Measurements from ENCODE around the gene ATP2A1. TPM values are rescaled to one million over a fixed set of nuclear protein-coding genes. Genes with fewer than 3 reads are reported as not detected.

Gene ATP2A1
- total and polyA plus RNA-seq, 2 of the 13 experiments (the other 11 are each of a cell fraction or from before 2014, with no cell fraction given), result 3.2 to 12.5 TPM

DNA sequence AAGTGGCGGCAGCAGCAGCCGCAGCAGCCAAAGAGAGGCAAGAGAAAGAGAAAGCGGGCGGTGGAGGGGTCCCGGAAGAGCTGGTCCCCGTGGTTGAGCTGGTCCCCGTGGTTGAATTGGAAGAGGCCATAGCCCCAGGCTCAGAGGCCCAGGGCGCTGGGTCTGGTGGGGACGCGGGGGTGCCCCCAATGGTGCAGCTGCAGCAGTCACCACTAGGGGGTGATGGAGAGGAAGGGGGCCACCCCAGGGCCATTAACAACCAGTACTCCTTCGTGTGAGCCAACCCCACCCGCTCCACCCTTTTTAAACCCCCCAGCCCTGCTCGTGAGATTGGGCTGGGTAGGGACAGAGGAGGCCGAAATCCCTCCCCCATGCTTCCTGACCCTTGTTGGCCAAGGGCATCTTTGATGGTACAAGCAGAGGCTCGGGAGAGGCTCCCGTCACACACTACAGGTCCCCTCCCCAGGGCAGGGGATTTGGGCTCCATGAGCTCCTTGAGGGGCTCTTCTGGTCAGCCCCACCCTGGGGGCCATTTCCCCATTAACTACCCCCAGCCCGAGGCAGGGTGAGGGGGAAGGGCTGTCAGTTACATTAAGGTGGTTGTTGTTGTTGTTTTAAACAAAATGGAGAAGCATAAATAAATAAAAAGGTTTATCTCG lies 4.6 kb upstream of the ATP2A1 start (continued):
- peak in 1 of 2 experiments; percentile 37; a peak in 1 of 4 replicates for TF ChIP-seq HMGXB4 (CRISPR knock-in tag; IDR thresholded peaks at IDR 0.05; ENCODE audit: borderline replicate concordance in 1 of 2, low read depth in 1 of 2)
- TF ChIP-seq, protein P1, sequence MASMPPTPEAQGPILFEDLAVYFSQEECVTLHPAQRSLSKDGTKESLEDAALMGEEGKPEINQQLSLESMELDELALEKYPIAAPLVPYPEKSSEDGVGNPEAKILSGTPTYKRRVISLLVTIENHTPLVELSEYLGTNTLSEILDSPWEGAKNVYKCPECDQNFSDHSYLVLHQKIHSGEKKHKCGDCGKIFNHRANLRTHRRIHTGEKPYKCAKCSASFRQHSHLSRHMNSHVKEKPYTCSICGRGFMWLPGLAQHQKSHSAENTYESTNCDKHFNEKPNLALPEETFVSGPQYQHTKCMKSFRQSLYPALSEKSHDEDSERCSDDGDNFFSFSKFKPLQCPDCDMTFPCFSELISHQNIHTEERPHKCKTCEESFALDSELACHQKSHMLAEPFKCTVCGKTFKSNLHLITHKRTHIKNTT (CRISPR knock-in tag; IDR thresholded peaks at IDR 0.05), result no peak
- TF ChIP-seq ZNF740 (CRISPR knock-in tag; IDR thresholded peaks at IDR 0.05), result peak; percentile 93
- TF ChIP-seq XBP1 (CRISPR knock-in tag; IDR thresholded peaks at IDR 0.05), result no peak
- peak; percentile 70; the same call in 1 of the 2 replicates for TF ChIP-seq ZBTB7B (CRISPR knock-in tag; IDR thresholded peaks at IDR 0.05)
- no peak for TF ChIP-seq HMG20B (CRISPR knock-in tag; conservative IDR thresholded peaks at IDR 0.05)
- 0 out of 2 replicates have a peak, but pooled peaks have one; percentile 52 for TF ChIP-seq ZNF563 (CRISPR knock-in tag; IDR thresholded peaks at IDR 0.05)
- TF ChIP-seq TAF1 (CRISPR knock-in tag; IDR thresholded peaks at IDR 0.05), result 0 out of 2 replicates have a peak, but pooled peaks have one; percentile 15
- no peak for TF ChIP-seq ZNF335 (CRISPR knock-in tag; IDR thresholded peaks at IDR 0.05)
- peak; percentile 85 for TF ChIP-seq RAD21 (CRISPR knock-in tag; IDR thresholded peaks at IDR 0.05)
- no peak for TF ChIP-seq CENPX (CRISPR knock-in tag; IDR thresholded peaks at IDR 0.05)
- TF ChIP-seq ZBTB38 (CRISPR knock-in tag; IDR thresholded peaks at IDR 0.05), result 0 out of 2 replicates have a peak, but pooled peaks have one; percentile 16

Data from HepG2 (cell line).